Adrenal gland (tissue), 19 donors: Measurements from ENCODE around the gene MYO7A. TPM values are rescaled to one million over a fixed set of nuclear protein-coding genes. Genes with fewer than 3 reads are reported as not detected.

Experiments
- DNase-seq, 7 donors: peaks; one replicate each; pipeline ENCODE4 v3.0.0-alpha.2; 2019 to 2020
- H3K27ac ChIP-seq, 5 donors: fragments of 200-600 bp; sonication (generic) in 4 of 5; 1 replicate in 3 of 5; 2 replicates in 2 of 5; pipeline versions ENCODE4 v1.5.1 to v1.8.0; 2016 to 2020; ENCODE audit warnings: mild to moderate bottlenecking in 1 of 5
- H3K27me3 ChIP-seq: fragments of 200-600 bp; 2 replicates; pipeline ENCODE4 v1.8.0; 2021
- H3K36me3 ChIP-seq, 2 donors: fragments of 200-600 bp; replicated peaks in 1 of 2; 1 replicate in 1 of 2; 2 replicates in 1 of 2; pipeline versions ENCODE4 v1.5.1 to v1.8.0; 2018 to 2022
- H3K4me1 ChIP-seq, 2 donors: fragments of 200-600 bp; replicated peaks in 1 of 2; 1 replicate in 1 of 2; 2 replicates in 1 of 2; pipeline versions ENCODE4 v1.5.1 to v1.8.0; 2018 to 2021
- H3K4me3 ChIP-seq, 4 donors: fragments of 200-600 bp; sonication (generic) in 3 of 4; one replicate each; pipeline ENCODE4 v1.5.1; 2016 to 2018
- H3K9me3 ChIP-seq, 3 donors: fragments of 200-600 bp; sonication (generic) in 1 of 3; replicated peaks in 1 of 3; 1 replicate in 2 of 3; 2 replicates in 1 of 3; pipeline versions ENCODE4 v1.5.1 to v1.8.0; 2016 to 2021
- CTCF ChIP-seq, 6 experiments: fragments of 450-650 bp in 4 of 6; fragments of 200-600 bp in 2 of 6; sonication (generic) in 1 of 6; IDR thresholded peaks; 1 replicate in 5 of 6; 2 replicates in 1 of 6; pipeline versions ENCODE4 v1.5.1 to v1.8.0; 2016 to 2021; ENCODE audit warnings: antibody characterized with exemption in 6 of 6, mild to moderate bottlenecking in 2 of 6, moderate library complexity in 1 of 6
- POLR2A ChIP-seq, 2 donors: fragments of 450-650 bp; IDR thresholded peaks; one replicate each; pipeline ENCODE4 v1.6.1; 2017; ENCODE audit warnings: antibody characterized with exemption in 2 of 2, mild to moderate bottlenecking in 2 of 2, moderate library complexity in 1 of 2
- WGBS, 4 donors: extraction: QIAGEN DNeasy Blood & Tissue Kit in 2 of 4; methylation state at CpG; one replicate each; pipeline versions ENCODE4 v1.1.5 to v1.1.7; 2013 to 2017; 5-methylcytosine and 5-hydroxymethylcytosine counted together
- intact Hi-C, 2 donors: fragments of 100-400 bp; cut with DNase I; formaldehyde crosslinking; loops; one replicate each; pipeline versions ENCODE4 v1.14.1 to v1.15.0; 2022 to 2023
- long read RNA-seq, 10 donors: library from polyadenylated mRNA in 3 of 10; unstranded in 2 of 10; stranded (forward) in 1 of 10; transcript quantifications; one replicate each; pipeline ENCODE4 v2.0.0 and lab custom pipeline, GENCODE V29; 2021 to 2026
- polyA plus RNA-seq, 3 donors: library from polyadenylated mRNA; stranded (reverse); fragments of 200-250 nt in 2 of 3; fragments of 350-450 nt in 1 of 3; fragmentation: Illumina TruSeq in 1 of 3; extraction: RNeasy Lipid Tissue Mini Kit (QIAGEN cat#74804) in 1 of 3; gene quantifications; one replicate each; pipeline ENCODE4 v1.2.3, GENCODE V29; 2013 to 2014
- total RNA-seq, 9 donors: library from RNA; depleted of rRNA in 4 of 9; stranded (reverse); fragments of >200 nt in 4 of 9; fragments of 120-200 nt in 1 of 9; fragmentation: NEBNext Ultra II Directional in 1 of 9; extraction: Animal tissue kit (Norgen Biotek cat#: 25700) in 1 of 9; gene quantifications; one replicate each; pipeline versions ENCODE4 v1.1.0 to v1.2.4, GENCODE V29; 2013 to 2023
- donor health status: healthy with polysubstance abuse.
- donor health status: Bipolar disorder and iron deficiency.
- donor health status: DM: yes; HTN: yes; CAD: no.
- donor health status: DM: no; HTN: no; CAD: no.
- donor health status: DM: no; HTN: no; CAD: no.
- donor health status: DM: yes; HTN: yes; CAD: no.

The MYO7A gene
- total RNA-seq = 100 to 1,000 TPM in 4 of 9 donors, 10 to 100 TPM in 4, 1 to 10 TPM in 1; 5.5 to 175 (median 97.3) TPM
- 100 to 1,000 TPM in 1 of 3 donors, 10 to 100 TPM in 2; 46.8 to 150 (median 67.2) TPM for polyA plus RNA-seq
- long read RNA-seq, donor 1 = 0 reads
- long read RNA-seq, donor 2 = 0 reads
- long read RNA-seq, donor 3 = 0 reads
- long read RNA-seq, donor 4, partial matches to known transcripts = 6 of 7 reads
- long read RNA-seq, donor 4, other reads (novel, unspliced or antisense) = 1 of 7 reads
- long read RNA-seq, donor 5, partial matches to known transcripts = 69 of 85 reads
- long read RNA-seq, donor 5, other reads (novel, unspliced or antisense) = 16 of 85 reads
- long read RNA-seq, donor 6, partial matches to known transcripts = 11 of 11 reads
- long read RNA-seq, donor 6, other reads (novel, unspliced or antisense) = 0 of 11 reads
- long read RNA-seq, donor 7 = 0 reads
- long read RNA-seq, donor 8 = 0 reads
- long read RNA-seq, donor 9 = 0 reads
- long read RNA-seq, donor 10 = 0 reads

GRCh38 chr11:77127920-77128691, at the start of gene MYO7A:
Gene MYO7A (plus strand): TSS chr11:77128246. CDS start chr11:77130635, 2,389 bp downstream.
- intact Hi-C loops = loop anchor here (2.0 to 10.0 kb wide), 2 partner anchors 61 to 417 kb away; no protein-coding TSS in a partner anchor
- Histone ChIP-seq H3K36me3 (peaks cover 0 to 3% of the 10 kb centered on the region in 2 donors), H3K27me3 (no peaks in the 10 kb centered on the region), H3K4me3 (peak within 1 kb of the TSS in 2 of 4 donors; percentile 30 to 69), H3K4me1 (peaks cover 44 to 56% of the 10 kb centered on the region in 2 donors), H3K9me3 (no peaks in the 10 kb centered on the region), H3K27ac (peak within 1 kb of the TSS; percentile 65 to 92 (median 84))
- WGBS, 4 donors = 4 to 12% (median 11%) methylated on average over 7 to 20 of the region's 20 CpGs
- DNase-seq = peak; percentile 93 to 98 (median 96)
- TF ChIP-seq POLR2A (IDR thresholded peaks at IDR 0.05) = peak; percentile 56 to 96
- TF ChIP-seq CTCF (IDR thresholded peaks at IDR 0.05) = no peak

GRCh38 chr11:77079666-77080065, 48.4 kb upstream of the MYO7A start:
- no peaks in the 10 kb centered on the region for H3K36me3 ChIP-seq
- H3K27me3 ChIP-seq = no peaks in the 10 kb centered on the region
- TF ChIP-seq POLR2A (IDR thresholded peaks at IDR 0.05) (no peak), CTCF (IDR thresholded peaks at IDR 0.05) (no peak)
- no peak for DNase-seq
- 93 to 98% (median 97%) methylated on average over 2 of the region's 2 CpGs for whole genome bisulfite sequencing, 4 donors
- no peak overlapping the region for H3K27ac ChIP-seq
- H3K4me1 ChIP-seq = peaks cover 16 to 30% of the 10 kb centered on the region in 2 donors
- no peaks in the 10 kb centered on the region for H3K9me3 ChIP-seq
- H3K4me3 ChIP-seq = no peak overlapping the region
- intact Hi-C loops = no loop called here

GRCh38 chr11:77080643-77081210, 47.3 kb upstream of the MYO7A start:
- intact Hi-C loops = no loop called here
- Histone ChIP-seq H3K9me3 (no peaks in the 10 kb centered on the region), H3K4me1 (peaks cover 16 to 25% of the 10 kb centered on the region in 2 donors), H3K4me3 (no peak overlapping the region), H3K36me3 (no peaks in the 10 kb centered on the region), H3K27ac (peak overlapping the region in 1 of 5 donors; percentile 84), H3K27me3 (no peaks in the 10 kb centered on the region)
- no peak for TF ChIP-seq CTCF (IDR thresholded peaks at IDR 0.05)
- TF ChIP-seq POLR2A (IDR thresholded peaks at IDR 0.05) = no peak
- peak in 6 of 7 donors; percentile 13 to 38 (median 32) for DNase-seq
- WGBS, 4 donors = 80 to 97% (median 90%) methylated on average over 2 of the region's 2 CpGs
